ENCODE data around the gene NECTIN2. TPM values are rescaled to one million over a fixed set of nuclear protein-coding genes. Genes with fewer than 3 reads are reported as not detected.
"Not testable (repeated sequence)": the region's sequence is repeated elsewhere in the genome, so short reads cannot be mapped to it uniquely, and the experiment has no call there.

The NECTIN2 gene
- total RNA-seq, 4 donors from 2014 or later: 63.2 to 126 (median 90.4) TPM

GRCh38 chr19:44908074-44908835, 62.2 kb downstream of the NECTIN2 start:
- TF ChIP-seq EP300 (IDR thresholded peaks at IDR 0.05) (no peak), CTCF (IDR thresholded peaks at IDR 0.05) (no peak), POLR2A (IDR thresholded peaks at IDR 0.05) (no peak)
- H3K27me3 ChIP-seq: peaks cover 0 to 24% of the 10 kb centered on the region in 2 donors
- no peaks in the 10 kb centered on the region for H3K9me3 ChIP-seq
- H3K36me3 ChIP-seq: peaks cover 0 to 3% (median 0%) of the 10 kb centered on the region in 3 donors
- WGBS, 2 donors: 94 to 95% methylated on average over 46 of the region's 46 CpGs
- DNase-seq (ENCODE audit: low spot score in 2 of 2): no peak
- peaks cover 0 to 55% (median 23%) of the 10 kb centered on the region in 4 donors for H3K4me1 ChIP-seq
- H3K4me3 ChIP-seq: no peak overlapping the region
- no peak overlapping the region for H3K27ac ChIP-seq

- Histone ChIP-seq H3K27ac (no peak overlapping the region), H3K36me3 (no peaks in the 10 kb centered on the region), H3K4me3 (no peak overlapping the region), H3K4me1 (peaks cover 0 to 52% (median 22%) of the 10 kb centered on the region in 4 donors), H3K9me3 (no peaks in the 10 kb centered on the region), H3K27me3 (peaks cover 0 to 24% of the 10 kb centered on the region in 2 donors)
- WGBS, 2 donors: 95 to 99% methylated on average over 32 to 44 of the region's 44 CpGs
- DNase-seq (ENCODE audit: low spot score in 2 of 2): no peak
- no peak for TF ChIP-seq EP300 (IDR thresholded peaks at IDR 0.05)
- TF ChIP-seq POLR2A (IDR thresholded peaks at IDR 0.05): no peak
- TF ChIP-seq CTCF (IDR thresholded peaks at IDR 0.05): no peak
Measured at GRCh38 chr19:44908836-44909261, 62.8 kb downstream of the NECTIN2 start.

GRCh38 chr19:44909775-44910174, 63.7 kb downstream of the NECTIN2 start:
- no peak for TF ChIP-seq CTCF (IDR thresholded peaks at IDR 0.05)
- TF ChIP-seq POLR2A (IDR thresholded peaks at IDR 0.05): no peak
- TF ChIP-seq EP300 (IDR thresholded peaks at IDR 0.05): no peak
- Histone ChIP-seq H3K4me3 (no peak overlapping the region), H3K9me3 (no peaks in the 10 kb centered on the region), H3K27ac (no peak overlapping the region), H3K36me3 (no peaks in the 10 kb centered on the region), H3K4me1 (peaks cover 0 to 54% (median 25%) of the 10 kb centered on the region in 4 donors), H3K27me3 (peaks cover 0 to 24% of the 10 kb centered on the region in 2 donors)
- 87 to 90% methylated on average over 5 of the region's 5 CpGs for WGBS, 2 donors
- DNase-seq (ENCODE audit: low spot score in 2 of 2): no peak

- H3K36me3 ChIP-seq; H3K9me3 ChIP-seq; H3K4me3 ChIP-seq; H3K27me3 ChIP-seq; DNase-seq (ENCODE audit: low spot score in 2 of 2); H3K27ac ChIP-seq: not testable (repeated sequence)
- 83 to 89% methylated on average over 6 of the region's 6 CpGs for whole genome bisulfite sequencing, 2 donors
- H3K4me1 ChIP-seq: peaks cover 0 to 45% (median 21%) of the 10 kb centered on the region in 4 donors
Measured at GRCh38 chr19:44911896-44912295, 65.8 kb downstream of the NECTIN2 start.

GRCh38 chr19:44912854-44913253, 66.8 kb downstream of the NECTIN2 start:
- WGBS, 2 donors: 30 to 53% methylated on average over 6 of the region's 6 CpGs

GRCh38 chr19:44913512-44914432, 67.7 kb downstream of the NECTIN2 start:
- WGBS, 2 donors: 60 to 65% methylated on average over 23 of the region's 23 CpGs
- H3K36me3 ChIP-seq; H3K27ac ChIP-seq; DNase-seq (ENCODE audit: low spot score in 2 of 2); H3K27me3 ChIP-seq; H3K9me3 ChIP-seq: not testable (repeated sequence)
- H3K4me1 ChIP-seq: peaks cover 0 to 45% (median 21%) of the 10 kb centered on the region in 4 donors
- H3K4me3 ChIP-seq: peak overlapping the region in 2 of 4 donors; percentile 16 to 55

More at GRCh38 chr19:44912854-44913253, 66.8 kb downstream of the NECTIN2 start:
- H3K27ac ChIP-seq: peak overlapping the region in 1 of 4 donors; percentile 62
- no peaks in the 10 kb centered on the region for H3K9me3 ChIP-seq
- TF ChIP-seq EP300 (IDR thresholded peaks at IDR 0.05): no peak
- no peak for DNase-seq (ENCODE audit: low spot score in 2 of 2)
- peaks cover 0 to 45% (median 21%) of the 10 kb centered on the region in 4 donors for H3K4me1 ChIP-seq
- H3K27me3 ChIP-seq: no peaks in the 10 kb centered on the region
- H3K4me3 ChIP-seq: no peak overlapping the region
- H3K36me3 ChIP-seq: no peaks in the 10 kb centered on the region

- not testable (repeated sequence) for H3K9me3 ChIP-seq, H3K27me3 ChIP-seq, H3K36me3 ChIP-seq
- Histone ChIP-seq H3K4me1 (peaks cover 0 to 45% (median 21%) of the 10 kb centered on the region in 4 donors), H3K27ac (peak within 1 kb of the TSS in 2 of 4 donors; percentile 63 to 71), H3K4me3 (peak within 1 kb of the TSS; percentile 16 to 55 (median 44))
- DNase-seq (ENCODE audit: low spot score in 2 of 2): peak; percentile 72 to 81
- WGBS, 2 donors: 6 to 10% methylated on average over 27 to 28 of the region's 28 CpGs
Measured at GRCh38 chr19:44914433-44915206, 68.5 kb downstream of the NECTIN2 start, which contains the start of gene APOC1. Gene APOC1, plus strand, starts transcription at chr19:44914608. Its CDS starts 284 bp downstream, at chr19:44914892.

All from tibial nerve (tissue), 4 donors.